Effector CD8-positive, alpha-beta T cell (primary cell): Measurements from ENCODE around the gene CHKB.
"Not testable (repeated sequence)": the region's sequence is repeated elsewhere in the genome, so short reads cannot be mapped to it uniquely, and the experiment has no call there.

ENCODE experiments used
- DNase-seq: peaks from one replicate; lab custom pipeline; 2025; lab: John Stamatoyannopoulos, UW

The CHKB gene

GRCh38 chr22:50548040-50548920, 34.4 kb downstream of the CHKB start:
- peak; percentile 28 for DNase-seq

GRCh38 chr22:50547263-50547985, 35.2 kb downstream of the CHKB start:
- DNase-seq, result no peak

- no peak for DNase-seq
These were observed 36.1 kb downstream of the CHKB start for GRCh38 chr22:50546326-50547262.

DNA sequence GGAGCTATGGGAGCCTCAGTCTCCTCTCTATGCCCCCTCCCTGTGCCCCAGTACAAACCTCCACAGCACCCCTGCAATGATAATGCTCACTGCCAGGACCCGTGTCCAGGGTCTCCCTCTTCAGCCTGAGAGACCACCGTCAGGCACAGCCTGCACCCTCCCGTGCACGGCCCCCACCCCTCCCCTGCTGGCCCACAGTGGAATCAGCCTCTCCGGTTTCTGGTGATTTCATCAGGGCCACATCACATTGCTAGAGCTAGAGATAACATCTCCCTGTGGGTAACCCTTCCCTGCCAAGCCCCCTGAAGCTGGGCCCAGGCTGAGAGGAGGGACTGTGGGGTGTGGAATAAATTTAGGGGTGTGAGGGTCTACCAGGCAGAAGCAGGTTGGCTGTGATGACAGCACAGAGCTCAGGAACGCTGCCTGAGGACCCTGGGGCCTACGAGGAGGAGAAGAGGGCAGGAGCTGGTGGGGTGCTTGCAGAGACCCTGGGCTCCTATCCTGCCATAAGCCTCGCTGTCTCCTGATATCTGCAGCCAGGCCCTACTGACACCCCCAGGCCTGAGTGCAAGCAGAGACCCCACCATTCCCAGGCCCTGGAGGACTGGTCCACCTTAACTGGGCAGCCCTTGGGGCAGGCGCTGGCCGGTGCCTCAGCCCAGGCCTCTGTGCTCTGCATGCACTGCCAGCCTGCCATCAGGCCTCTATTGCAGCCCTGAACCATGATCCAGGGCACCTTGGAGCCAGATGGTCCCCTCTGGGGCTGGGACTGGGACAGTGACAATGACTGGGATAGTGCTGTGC, 36.9 kb downstream of the CHKB start, which contains the start of gene KLHDC7B:
Gene KLHDC7B, plus strand, starts transcription at position 378 of the 804 bp plus-strand sequence. Its CDS starts 345 bp downstream, at position 723.
- DNase-seq, result no peak

GRCh38 chr22:50544746-50545253, 37.8 kb downstream of the CHKB start:
- no peak for DNase-seq

GRCh38 chr22:50544078-50544745, 38.4 kb downstream of the CHKB start:
- peak; percentile 57 for DNase-seq

DNA sequence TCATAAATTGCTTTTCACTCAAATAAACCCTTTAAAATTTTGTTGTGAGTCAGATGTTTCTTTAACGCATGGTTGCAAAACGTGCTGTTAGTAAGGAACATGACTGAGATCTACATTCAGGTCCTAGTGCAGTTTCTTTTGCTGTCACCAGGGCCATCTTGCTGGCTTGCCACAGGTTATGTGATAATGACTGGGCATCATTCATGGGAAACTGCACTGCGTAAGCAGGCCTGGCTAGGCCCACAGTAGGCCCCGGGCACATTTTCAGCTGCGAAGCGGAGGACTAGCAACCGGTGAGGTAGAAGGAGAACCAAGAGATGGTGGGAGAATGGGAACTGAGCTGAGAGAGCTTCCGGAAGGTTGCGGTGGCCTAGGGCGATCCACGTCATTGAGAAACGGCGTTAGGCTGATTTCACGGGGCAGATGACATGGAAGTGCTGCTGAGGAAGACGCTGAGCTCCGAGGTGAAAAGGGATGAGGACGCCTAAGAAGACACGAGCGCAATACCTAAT, 40.2 kb downstream of the CHKB start:
- no peak for DNase-seq

GRCh38 chr22:50541667-50542026, 41.0 kb downstream of the CHKB start:
- not testable (repeated sequence) for DNase-seq

DNA sequence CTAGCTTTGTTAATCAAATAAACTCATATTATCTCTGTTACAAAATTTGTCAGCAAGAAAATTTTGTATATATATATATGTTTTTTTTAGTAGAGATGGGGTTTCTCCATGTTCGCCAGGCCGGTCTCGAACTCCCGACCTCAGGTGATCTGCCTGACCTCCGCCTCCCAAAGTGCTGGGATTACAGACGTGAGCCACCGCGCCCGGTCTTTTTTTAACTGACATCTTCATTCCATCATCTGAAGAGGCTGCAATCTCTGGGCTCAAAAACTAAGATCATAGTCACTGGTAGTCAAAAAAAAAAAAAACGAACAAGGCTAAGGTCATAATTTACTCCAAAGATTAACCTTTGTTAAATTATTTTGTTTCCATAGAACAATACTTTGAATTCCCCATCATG, 42.3 kb downstream of the CHKB start:
- no peak for DNase-seq

- no peak for DNase-seq
These were observed 44.9 kb downstream of the CHKB start for GRCh38 chr22:50537765-50538164.

GRCh38 chr22:50536226-50536625, 46.4 kb downstream of the CHKB start:
- no peak for DNase-seq

- no peak for DNase-seq
These were observed 47.5 kb downstream of the CHKB start for GRCh38 chr22:50535113-50535512.

DNA sequence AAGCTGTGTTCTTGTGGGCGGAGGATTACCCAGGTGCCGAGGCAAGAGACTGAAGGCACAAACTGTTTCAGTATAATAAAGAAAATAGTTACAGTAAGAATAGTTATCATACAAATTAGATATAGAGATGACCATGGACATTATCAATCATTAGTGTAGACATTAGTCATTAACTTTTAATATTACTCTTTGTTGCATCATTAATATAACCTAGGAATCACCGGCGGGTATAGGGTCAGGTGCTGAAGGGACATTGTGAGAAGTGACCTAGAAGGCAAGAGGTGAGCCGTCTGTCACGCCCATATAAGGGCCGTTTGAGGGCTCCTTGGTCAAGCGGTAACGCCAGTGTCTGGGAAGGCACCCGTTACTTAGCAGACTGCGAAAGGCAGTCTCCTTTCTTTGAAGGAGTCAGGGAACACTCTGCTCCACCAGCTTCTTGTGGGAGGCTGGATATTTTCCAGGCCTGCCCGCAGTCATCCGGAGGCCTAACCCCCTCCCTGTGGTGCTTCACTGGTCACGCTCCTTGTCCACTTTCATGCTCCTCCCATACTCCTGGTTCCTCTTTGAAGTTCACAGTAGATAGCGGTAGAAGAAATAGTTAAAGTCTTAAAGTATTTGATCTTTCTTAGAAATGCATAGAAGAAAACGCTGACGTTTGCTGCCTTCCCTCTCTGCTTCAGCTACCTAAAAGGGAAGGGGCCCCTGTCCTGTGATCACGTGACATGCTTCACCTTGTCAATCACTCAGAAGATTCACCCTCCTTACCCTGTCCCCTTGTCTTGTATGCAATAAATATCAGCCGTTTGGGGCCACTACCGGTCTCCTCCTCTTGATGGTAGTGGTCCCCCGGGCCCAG, 48.6 kb downstream of the CHKB start:
- not testable (repeated sequence) for DNase-seq

DNA sequence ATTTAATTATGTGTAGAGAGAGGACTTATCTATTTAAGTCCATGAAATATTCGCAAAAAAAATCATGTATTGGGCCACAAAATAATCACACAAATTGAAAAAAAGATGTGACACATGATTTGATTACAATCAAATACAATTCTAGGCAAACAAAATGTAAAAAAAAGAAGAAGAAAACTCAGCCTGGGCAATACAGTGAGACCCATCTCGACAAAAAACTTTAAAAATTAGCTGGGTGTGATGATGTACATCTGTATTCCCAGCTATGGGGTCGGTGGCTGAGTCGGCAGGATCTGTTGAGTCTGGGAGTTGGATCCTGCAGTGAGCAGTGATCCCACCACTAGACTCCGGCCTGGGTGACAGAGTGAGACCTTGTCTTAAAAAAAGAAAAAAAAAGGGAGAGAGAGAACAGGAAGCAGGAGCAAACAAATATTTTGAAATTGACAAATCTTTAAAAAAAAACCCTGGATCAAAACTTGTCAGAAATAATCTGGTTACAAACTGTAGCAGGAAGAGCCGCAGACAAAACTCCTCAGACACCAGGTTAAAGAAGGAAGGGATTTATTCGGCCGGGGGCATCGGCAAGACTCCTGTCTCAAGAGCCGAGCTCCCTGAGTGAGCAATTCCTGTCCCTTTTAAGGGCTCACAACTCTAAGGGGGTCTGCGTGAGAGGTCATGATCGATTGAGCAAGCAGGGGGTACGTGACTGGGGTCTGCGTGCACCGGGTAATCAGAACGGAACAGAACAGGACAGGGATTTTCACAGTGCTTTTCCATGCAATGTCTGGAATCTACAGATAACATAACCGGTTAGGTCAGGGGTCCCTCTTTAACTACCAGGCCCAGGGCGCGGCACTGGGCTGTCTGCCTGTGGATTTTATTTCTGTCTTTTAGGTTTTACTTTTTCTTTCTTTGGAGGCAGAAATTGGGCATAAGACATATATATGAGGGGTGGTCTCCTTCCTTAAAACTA, 49.5 kb downstream of the CHKB start:
- no peak for DNase-seq

DNA sequence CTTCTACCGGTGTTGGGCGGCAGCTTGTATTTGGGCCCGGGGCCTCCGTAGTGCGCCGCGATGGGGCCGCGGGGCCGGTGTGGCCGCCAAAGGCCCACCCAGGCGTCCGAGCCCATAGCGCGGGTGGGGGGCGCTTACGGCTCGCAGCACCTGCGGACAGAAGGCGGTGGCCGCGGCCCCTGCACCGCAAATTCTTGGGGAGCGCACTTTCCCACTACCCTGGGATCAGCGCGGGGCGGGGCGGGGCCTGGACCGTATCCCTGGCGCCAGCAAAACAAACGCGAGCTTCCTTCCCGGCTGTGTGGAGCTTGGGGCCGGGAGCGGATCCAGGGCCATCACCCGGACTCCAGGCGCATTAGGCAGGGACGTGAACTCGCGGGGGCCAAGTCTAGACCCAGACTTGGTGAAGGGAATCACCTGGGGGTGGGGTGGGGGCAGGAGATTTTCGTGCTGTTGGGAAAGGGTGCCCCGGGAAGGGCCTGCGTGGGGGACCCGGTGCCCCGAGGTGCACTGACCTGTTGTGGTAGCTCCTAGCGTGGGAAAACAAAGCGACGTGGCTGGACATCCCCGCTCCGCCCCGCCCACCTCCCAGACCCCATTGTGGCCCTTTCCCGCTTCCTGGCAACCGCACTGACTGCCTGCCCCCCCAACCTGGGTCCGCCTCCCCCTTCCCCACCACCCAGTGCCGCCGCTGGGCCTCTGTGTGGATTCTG, 50.5 kb downstream of the CHKB start:
- no peak for DNase-seq

GRCh38 chr22:50531546-50531961, 51.1 kb downstream of the CHKB start:
- DNase-seq, result no peak

DNA sequence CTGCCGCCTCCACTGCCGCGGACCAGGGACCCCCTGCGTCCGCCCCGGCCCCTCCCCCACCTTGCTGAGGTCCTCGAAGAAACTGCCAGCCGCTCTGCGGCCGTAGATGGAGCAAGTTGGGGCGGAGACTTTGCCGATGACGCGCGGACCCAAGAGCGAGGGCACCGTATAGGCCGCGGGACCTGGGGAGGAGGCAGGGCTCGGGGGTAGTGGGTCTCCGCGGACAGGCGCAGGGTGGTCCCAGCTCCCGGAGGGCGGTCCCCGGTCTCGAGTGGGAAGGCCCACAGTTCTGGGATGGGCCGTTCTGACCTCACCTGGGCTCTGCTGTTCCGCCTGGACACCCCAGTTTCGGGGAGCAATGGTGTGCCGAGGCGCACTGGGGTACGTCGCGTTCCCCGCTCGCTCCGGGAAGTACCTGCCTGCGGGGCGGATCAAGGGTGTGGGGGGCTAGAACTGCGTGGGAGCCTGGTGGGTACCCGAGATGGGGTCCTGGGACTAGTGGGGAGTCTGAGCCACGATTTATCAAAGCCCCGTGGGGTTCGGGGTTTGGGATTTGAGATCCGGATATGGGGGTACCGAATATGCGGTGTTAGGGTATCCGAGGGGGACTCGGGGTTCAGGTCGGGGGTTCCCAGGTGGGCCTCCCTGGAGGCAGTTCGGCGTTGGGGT, 51.6 kb downstream of the CHKB start:
- DNase-seq, result no peak
